ENCODE data around the gene TMPRSS15. TPM values are rescaled to one million over a fixed set of nuclear protein-coding genes. Genes with fewer than 3 reads are reported as not detected.

TMPRSS15 gene
- total RNA-seq, 4 donors from 2014 or later, result not detected

GRCh38 chr21:18356801-18357200, 46.8 kb downstream of the TMPRSS15 start:
- Histone ChIP-seq H3K9me3 (no peaks in the 10 kb centered on the region), H3K36me3 (no peaks in the 10 kb centered on the region), H3K4me1 (no peaks in the 10 kb centered on the region), H3K27ac (no peak overlapping the region), H3K27me3 (no peaks in the 10 kb centered on the region), H3K4me3 (no peak overlapping the region)
- TF ChIP-seq CTCF (IDR thresholded peaks at IDR 0.05 in 4 of 5, conservative IDR thresholded peaks at IDR 0.05 in 1 of 5) (no peak), POLR2A (IDR thresholded peaks at IDR 0.05) (no peak)
- intact Hi-C loops (cut with DNase I; ENCODE audit: low total_unique reads), result no loop called here
- DNase-seq (no peak), ATAC-seq (no peak)
- in situ Hi-C loops (cut with MboI; ENCODE audit: low sequenced_read_pairs in 4 of 4), result no loop called here

GRCh38 chr21:18354947-18355346, 48.6 kb downstream of the TMPRSS15 start:
- H3K27ac ChIP-seq, result no peak overlapping the region
- no peak for TF ChIP-seq POLR2A (IDR thresholded peaks at IDR 0.05)
- TF ChIP-seq CTCF (IDR thresholded peaks at IDR 0.05 in 4 of 5, conservative IDR thresholded peaks at IDR 0.05 in 1 of 5), result no peak
- H3K4me1 ChIP-seq, result no peaks in the 10 kb centered on the region
- no peaks in the 10 kb centered on the region for H3K27me3 ChIP-seq
- H3K36me3 ChIP-seq, result no peaks in the 10 kb centered on the region
- intact Hi-C loops (cut with DNase I; ENCODE audit: low total_unique reads), result no loop called here
- no peak for DNase-seq
- no peaks in the 10 kb centered on the region for H3K9me3 ChIP-seq
- H3K4me3 ChIP-seq, result no peak overlapping the region
- in situ Hi-C loops (cut with MboI; ENCODE audit: low sequenced_read_pairs in 4 of 4), result no loop called here
- ATAC-seq, result no peak

- no peak for ATAC-seq
- in situ Hi-C loops (cut with MboI; ENCODE audit: low sequenced_read_pairs in 4 of 4), result no loop called here
- no peak overlapping the region for H3K27ac ChIP-seq
These were observed 53.4 kb downstream of the TMPRSS15 start for GRCh38 chr21:18350216-18350615.

DNA sequence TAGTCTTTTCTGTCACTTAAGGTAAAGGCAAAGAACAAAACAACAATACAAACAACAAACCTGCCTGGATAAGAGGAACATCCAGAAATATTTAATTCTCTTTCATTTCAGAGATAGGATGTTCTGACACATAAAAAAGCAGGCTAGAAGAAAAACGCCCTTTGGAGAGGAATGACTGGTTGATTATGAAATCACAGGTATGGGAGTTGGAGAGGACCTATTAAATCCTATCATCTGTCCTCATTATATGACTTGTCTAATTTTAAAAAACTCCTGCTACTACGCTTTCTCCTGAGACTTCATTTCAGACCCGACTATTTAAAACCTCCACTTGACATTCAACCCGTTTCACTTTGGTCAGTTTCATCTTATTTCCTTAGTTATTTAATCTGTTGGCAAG, 54.1 kb downstream of the TMPRSS15 start:
- Histone ChIP-seq H3K4me1 (no peaks in the 10 kb centered on the region), H3K36me3 (no peaks in the 10 kb centered on the region), H3K27me3 (no peaks in the 10 kb centered on the region), H3K9me3 (no peaks in the 10 kb centered on the region), H3K27ac (no peak overlapping the region), H3K4me3 (no peak overlapping the region)
- in situ Hi-C loops (cut with MboI; ENCODE audit: low sequenced_read_pairs in 4 of 4) (no loop called here), intact Hi-C loops (cut with DNase I; ENCODE audit: low total_unique reads) (no loop called here)
- no peak for ATAC-seq
- DNase-seq, result no peak
- TF ChIP-seq CTCF (IDR thresholded peaks at IDR 0.05 in 4 of 5, conservative IDR thresholded peaks at IDR 0.05 in 1 of 5) (no peak), POLR2A (IDR thresholded peaks at IDR 0.05) (no peak)

More at GRCh38 chr21:18350216-18350615, 53.4 kb downstream of the TMPRSS15 start:
- H3K4me3 ChIP-seq, result no peak overlapping the region
- no peaks in the 10 kb centered on the region for H3K4me1 ChIP-seq
- TF ChIP-seq CTCF (IDR thresholded peaks at IDR 0.05 in 4 of 5, conservative IDR thresholded peaks at IDR 0.05 in 1 of 5) (no peak), POLR2A (IDR thresholded peaks at IDR 0.05) (no peak)
- no peaks in the 10 kb centered on the region for H3K9me3 ChIP-seq
- intact Hi-C loops (cut with DNase I; ENCODE audit: low total_unique reads), result no loop called here
- no peaks in the 10 kb centered on the region for H3K27me3 ChIP-seq
- no peak for DNase-seq
- H3K36me3 ChIP-seq, result no peaks in the 10 kb centered on the region

- TF ChIP-seq CTCF (IDR thresholded peaks at IDR 0.05 in 4 of 5, conservative IDR thresholded peaks at IDR 0.05 in 1 of 5) (no peak), POLR2A (IDR thresholded peaks at IDR 0.05) (no peak)
- in situ Hi-C loops (cut with MboI; ENCODE audit: low sequenced_read_pairs in 4 of 4), result no loop called here
- intact Hi-C loops (cut with DNase I; ENCODE audit: low total_unique reads), result no loop called here
- no peak overlapping the region for H3K27ac ChIP-seq
- no peaks in the 10 kb centered on the region for H3K27me3 ChIP-seq
- ATAC-seq (no peak), DNase-seq (no peak)
- no peak overlapping the region for H3K4me3 ChIP-seq
- H3K4me1 ChIP-seq, result no peaks in the 10 kb centered on the region
- H3K9me3 ChIP-seq, result no peaks in the 10 kb centered on the region
- H3K36me3 ChIP-seq, result no peaks in the 10 kb centered on the region
These were observed 63.1 kb downstream of the TMPRSS15 start for GRCh38 chr21:18340387-18340942.

Measured in gastrocnemius medialis (tissue), 4 donors.